IMR-90 (cell line): Measurements from ENCODE around the gene CDKN2B-AS1. TPM values are rescaled to one million over a fixed set of nuclear protein-coding genes. Genes with fewer than 3 reads are reported as not detected.

ENCODE experiments used
- ATAC-seq: fragments of 200-7000 bp; cut with Tn5 transposase; 2 replicates; pipeline ENCODE4 v1.9.1; 2020; ENCODE audit warnings: low read depth, mild to moderate bottlenecking, moderate library complexity
- BruUV-seq: library from RNA; stranded (reverse); fragments of 400-500 nt; replicated peaks from 2 replicates; lab custom pipeline; 2021; lab: Mats Ljungman, UMichigan
- CTCF ChIA-PET: fragments of 300-600 bp; formaldehyde crosslinking; extraction: SDS; loops from one replicate; lab custom pipeline; 2021; ENCODE audit warnings: antibody characterized with exemption; lab: Yijun Ruan, JAX
- POLR2A ChIA-PET: fragments of 300-600 bp; sonication (Branson Sonifier 250); formaldehyde crosslinking; loops from one replicate; lab custom pipeline; 2022; ENCODE audit warnings: antibody characterized with exemption; ENCODE audit not compliant: unreplicated experiment; lab: Charles Lee
- DNase-seq: peaks from one replicate; pipeline ENCODE4 v3.0.0; 2013
- H2AFZ ChIP-seq: replicated peaks from 2 replicates; pipeline ENCODE3; 2013; ENCODE audit warnings: low read length, mild to moderate bottlenecking; ENCODE audit not compliant: poor library complexity
- H2AK5ac ChIP-seq: 2 replicates; pipeline ENCODE4 v1.6.1; 2013; ENCODE audit warnings: low read depth, low read length, inconsistent platforms
- H2AK9ac ChIP-seq: replicated peaks from 2 replicates; pipeline ENCODE3; 2013; ENCODE audit warnings: mild to moderate bottlenecking, low read depth, low read length, moderate library complexity; ENCODE audit not compliant: poor library complexity
- H2BK120ac ChIP-seq: 2 replicates; pipeline ENCODE4 v1.6.1; 2013; ENCODE audit warnings: low read depth, low read length, inconsistent platforms
- H2BK15ac ChIP-seq: 3 replicates; pipeline ENCODE4 v1.6.1; 2013; ENCODE audit warnings: low read depth, low read length, inconsistent platforms
- H2BK20ac ChIP-seq: 2 replicates; pipeline ENCODE4 v1.6.1; 2013; ENCODE audit warnings: low read depth, mild to moderate bottlenecking, inconsistent platforms, low read length, moderate library complexity
- H2BK5ac ChIP-seq: 2 replicates; pipeline ENCODE4 v1.6.1; 2013; ENCODE audit warnings: mild to moderate bottlenecking, low read depth, low read length, inconsistent platforms; ENCODE audit not compliant: poor library complexity, severe bottlenecking
- H3K14ac ChIP-seq: replicated peaks from 2 replicates; pipeline ENCODE4 v1.6.1; 2013; ENCODE audit warnings: low read depth, low read length, inconsistent platforms
- H3K18ac ChIP-seq: 2 replicates; pipeline ENCODE4 v1.6.1; 2013; ENCODE audit warnings: low read depth, low read length, control low read depth
- H3K23ac ChIP-seq: 2 replicates; pipeline ENCODE4 v1.6.1; 2013; ENCODE audit warnings: low read depth, low read length, inconsistent platforms
- H3K27ac ChIP-seq: 2 replicates; pipeline ENCODE4 v1.5.1; 2013; ENCODE audit warnings: mild to moderate bottlenecking, control low read depth, low read length; ENCODE audit not compliant: insufficient read depth
- H3K27me3 ChIP-seq: 2 replicates; pipeline ENCODE4 v1.6.1; 2013; ENCODE audit warnings: low read length; ENCODE audit not compliant: control insufficient read depth, insufficient read depth
- H3K36me3 ChIP-seq: 2 replicates; pipeline ENCODE4 v1.6.1; 2013; ENCODE audit warnings: low read length, mixed read lengths; ENCODE audit not compliant: control insufficient read depth, insufficient read depth
- H3K4ac ChIP-seq: 2 replicates; pipeline ENCODE4 v1.6.1; 2013; ENCODE audit warnings: low read depth, low read length, inconsistent platforms
- H3K4me1 ChIP-seq: 2 replicates; pipeline ENCODE4 v1.6.1; 2013; ENCODE audit warnings: low read length, mixed read lengths; ENCODE audit not compliant: control insufficient read depth, insufficient read depth
- H3K4me2 ChIP-seq: 2 replicates; pipeline ENCODE4 v1.6.1; 2013; ENCODE audit warnings: low read depth, mild to moderate bottlenecking, control low read depth, low read length, moderate library complexity
- H3K4me3 ChIP-seq: 2 replicates; pipeline ENCODE4 v1.5.1; 2013; ENCODE audit warnings: low read depth, mild to moderate bottlenecking, control low read depth, low read length, moderate library complexity; ENCODE audit not compliant: insufficient read depth
- H3K56ac ChIP-seq: 2 replicates; pipeline ENCODE4 v1.6.1; 2013; ENCODE audit warnings: low read length, inconsistent platforms; ENCODE audit not compliant: insufficient read depth; ENCODE audit errors: extremely low read depth
- H3K79me1 ChIP-seq, 2 experiments: 2 replicates each; pipeline ENCODE4 v1.6.1; 2013; ENCODE audit warnings: low read length in 2 of 2, inconsistent platforms in 1 of 2, low read depth in 1 of 2
- H3K9ac ChIP-seq: 2 replicates; pipeline ENCODE4 v1.6.1; 2013; ENCODE audit warnings: low read depth, low read length, control low read depth
- H3K9me1 ChIP-seq: 2 replicates; pipeline ENCODE4 v1.6.1; 2013; ENCODE audit warnings: low read length, inconsistent platforms; ENCODE audit not compliant: insufficient read depth
- H3K9me3 ChIP-seq: 2 replicates; pipeline ENCODE4 v1.6.1; 2013; ENCODE audit warnings: low read length; ENCODE audit not compliant: control insufficient read depth, insufficient read depth
- H4K20me1 ChIP-seq: 2 replicates; pipeline ENCODE4 v1.6.1; 2013; ENCODE audit warnings: low read length, inconsistent platforms; ENCODE audit not compliant: insufficient read depth
- H4K5ac ChIP-seq: 2 replicates; pipeline ENCODE4 v1.6.1; 2013; ENCODE audit warnings: mild to moderate bottlenecking, low read depth, low read length, control low read depth
- H4K8ac ChIP-seq, 2 experiments: 2 replicates each; pipeline ENCODE4 v1.6.1; 2013; ENCODE audit warnings: low read depth in 2 of 2, low read length in 2 of 2, control low read depth in 1 of 2, inconsistent platforms in 1 of 2
- H4K91ac ChIP-seq: 2 replicates; pipeline ENCODE4 v1.6.1; 2013; ENCODE audit warnings: low read depth, low read length, inconsistent platforms; ENCODE audit not compliant: insufficient read depth
- BHLHE40 ChIP-seq: fragments of 150-350 bp; IDR thresholded peaks from 2 replicates; pipeline ENCODE4 v1.6.1; 2016; ENCODE audit warnings: mild to moderate bottlenecking, low read depth, low read length
- CEBPB ChIP-seq: IDR thresholded peaks from 2 replicates; pipeline ENCODE4 v1.6.1; 2012; ENCODE audit warnings: low read depth, low read length, improper control_type of control experiment
- FOS ChIP-seq: fragments of 150-350 bp; IDR thresholded peaks from 2 replicates; pipeline ENCODE4 v1.6.1; 2016; ENCODE audit warnings: low read depth, low read length
- MAZ ChIP-seq: IDR thresholded peaks from 2 replicates; pipeline ENCODE4 v1.6.1; 2012; ENCODE audit warnings: low read depth, mild to moderate bottlenecking, low read length, improper control_type of control experiment, moderate library complexity, borderline replicate concordance
- MXI1 ChIP-seq: IDR thresholded peaks from 2 replicates; pipeline ENCODE4 v1.6.1; 2012; ENCODE audit warnings: low read depth, mild to moderate bottlenecking, low read length, moderate library complexity, borderline replicate concordance
- NFE2L2 ChIP-seq: fragments of 150-350 bp; IDR thresholded peaks from 2 replicates; pipeline ENCODE4 v1.6.1; 2016; ENCODE audit warnings: low read depth, mild to moderate bottlenecking, low read length
- POLR2A ChIP-seq: IDR thresholded peaks from 2 replicates; pipeline ENCODE4 v1.6.1; 2012; ENCODE audit warnings: mild to moderate bottlenecking, low read depth, low read length
- RAD21 ChIP-seq: IDR thresholded peaks from 2 replicates; pipeline ENCODE4 v1.6.1; 2012; ENCODE audit warnings: low read length, improper control_type of control experiment
- RCOR1 ChIP-seq: IDR thresholded peaks from 2 replicates; pipeline ENCODE4 v1.6.1; 2012; ENCODE audit warnings: mild to moderate bottlenecking, low read length, improper control_type of control experiment; ENCODE audit not compliant: insufficient replicate concordance
- RFX5 ChIP-seq: IDR thresholded peaks from 2 replicates; pipeline ENCODE4 v1.8.0; 2012; ENCODE audit warnings: low read depth, mild to moderate bottlenecking, low read length, moderate library complexity
- SMC3 ChIP-seq: fragments of 150-350 bp; IDR thresholded peaks from 2 replicates; pipeline ENCODE4 v1.6.1; 2016; ENCODE audit warnings: low read depth, mild to moderate bottlenecking, antibody characterized with exemption, low read length, moderate library complexity
- WGBS, 2 experiments: methylation state at CpG; one replicate each; pipeline versions ENCODE4 v1.1.5 to v1.1.7; 2013; ENCODE audit warnings: missing lambda C conversion rate in 2 of 2; ENCODE audit not compliant: insufficient read length in 1 of 2; ENCODE audit errors: extremely low coverage in 2 of 2; 5-methylcytosine and 5-hydroxymethylcytosine counted together
- dilution Hi-C: fragments of 300-500 bp; cut with HindIII; formaldehyde crosslinking; loops from one replicate; pipeline ENCODE4 v1.14.3; 2018; ENCODE audit warnings: low sequenced_read_pairs; ENCODE audit not compliant: unreplicated experiment
- in situ Hi-C: fragments of 300-500 bp; cut with MboI; formaldehyde crosslinking; loops from 3 replicates; pipeline ENCODE4 v1.14.3; 2019; ENCODE audit warnings: low sequenced_read_pairs, inconsistent platforms, mixed read lengths
- intact Hi-C: fragments of 100-400 bp; cut with micrococcal nuclease; formaldehyde crosslinking; loops from 2 replicates; pipeline ENCODE4 v1.10.0; 2022
- polyA plus RNA-seq, 3 experiments: library from polyadenylated mRNA; depleted of rRNA; stranded (reverse); fragments of >200 nt; gene quantifications; 2 replicates each; pipeline ENCODE4 v1.2.3, GENCODE V29; 2012; ENCODE audit warnings: low replicate concordance in 1 of 3
- total RNA-seq: library from RNA; depleted of rRNA; stranded (reverse); fragments of >200 nt; gene quantifications from 2 replicates; pipeline ENCODE4 v1.2.3, GENCODE V29; 2012
- TF ChIP-seq, protein P1 (sequence below): conservative IDR thresholded peaks from 2 replicates; pipeline ENCODE4 v1.5.1; 2012; ENCODE audit warnings: mild to moderate bottlenecking, low read depth, low read length, improper control_type of control experiment

CDKN2B-AS1 gene
- total and polyA plus RNA-seq, 2 of the 4 experiments (the other 2 are of a cell fraction): 1.0 to 1.1 TPM

DNA sequence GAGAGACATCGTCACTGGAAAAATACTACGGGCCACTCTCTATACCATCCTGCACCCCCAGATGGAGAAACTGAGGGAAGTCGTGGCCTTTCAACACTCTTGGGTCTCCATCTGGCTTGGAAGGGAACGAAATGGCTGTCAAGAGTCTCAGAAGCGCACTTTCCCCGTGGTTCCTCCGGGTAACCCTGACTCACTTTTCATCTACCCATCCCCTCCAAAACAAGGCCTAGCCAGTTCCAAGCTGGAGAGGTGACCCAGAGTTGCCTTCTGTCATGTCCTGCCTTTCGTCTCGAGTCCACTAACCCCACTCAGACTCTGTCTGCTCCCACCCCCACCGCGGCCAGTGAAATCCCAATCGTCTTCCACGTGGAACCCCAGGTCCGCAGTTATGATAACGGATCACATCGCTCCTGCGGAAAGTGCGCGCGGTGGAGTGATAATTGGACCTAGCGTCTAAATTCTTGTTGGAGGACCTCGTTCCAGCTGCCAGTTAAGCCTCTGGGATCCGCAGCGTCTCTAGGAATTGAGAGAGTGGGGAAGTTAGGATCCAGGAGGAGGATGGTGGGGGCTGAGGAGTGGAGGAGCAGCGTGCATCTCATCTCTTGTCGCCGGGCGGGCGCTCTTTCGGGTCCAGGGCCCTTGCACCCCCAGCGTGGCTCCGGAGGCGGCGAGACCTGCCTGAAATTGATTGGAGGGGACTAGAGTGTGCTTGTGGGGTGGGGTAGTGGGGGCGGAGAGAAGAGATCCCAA, 5.0 kb upstream of the CDKN2B-AS1 start:
- CTCF ChIA-PET: interaction anchor here (0.5 kb wide), 1 partner anchor 1555 kb away, joined by 3 read pairs; no protein-coding TSS in a partner anchor
- Histone ChIP-seq H4K20me1 (no peaks in the 10 kb centered on the region), H2BK120ac (peak overlapping the region; percentile 46; the same call in 1 of the 2 replicates), H3K4me1 (peaks cover 8% of the 10 kb centered on the region), H3K4me2 (peak overlapping the region; percentile 92), H3K4ac (peak overlapping the region; percentile 25; the same call in 1 of the 2 replicates), H3K23ac (peak overlapping the region; percentile 78), H4K5ac (peak overlapping the region; percentile 85), H3K9ac (no peak overlapping the region), H3K18ac (no peak overlapping the region; the same call in 1 of the 2 replicates), H3K27ac (no peak overlapping the region), H4K91ac (no peak overlapping the region), H3K36me3 (no peaks in the 10 kb centered on the region; the same call in 1 of the 2 replicates), H4K8ac (peak overlapping the region; percentile 66 to 73; a peak in 2 of 4 replicates), H3K9me3 (peaks cover 4% of the 10 kb centered on the region; the same call in 1 of the 2 replicates), H2BK20ac (peak overlapping the region; percentile 20; the same call in 1 of the 2 replicates), H2AK5ac (no peak overlapping the region), H3K27me3 (no peaks in the 10 kb centered on the region), H2BK15ac (no peak overlapping the region), H3K9me1 (no peaks in the 10 kb centered on the region), H3K14ac (0 out of 2 replicates have a peak overlapping the region, but pooled peaks have one; percentile 62), H3K56ac (no peak overlapping the region), H2AFZ (peak overlapping the region; percentile 80), H2AK9ac (peak overlapping the region; percentile 50), H3K79me1 (peaks cover 11 to 22% of the 10 kb centered on the region in 2 experiments), H2BK5ac (no peak overlapping the region), H3K4me3 (no peak overlapping the region)
- 53% methylated on average over 19 of the region's 35 CpGs; no CpG with 5 or more reads in 1 of the 2 experiments for WGBS, 2 experiments
- intact Hi-C loops: loop anchor here (10.0 kb wide), 1 partner anchor 435 kb away; no protein-coding TSS in a partner anchor
- dilution Hi-C loops: no loop called here
- POLR2A ChIA-PET: no interaction called here
- in situ Hi-C loops: loop anchor here (10.0 to 25.0 kb wide), 2 partner anchors 245 to 402 kb away; no protein-coding TSS in a partner anchor
- TF ChIP-seq FOS: no peak
- TF ChIP-seq CEBPB: no peak
- no peak for TF ChIP-seq SMC3
- TF ChIP-seq BHLHE40: no peak
- no peak for TF ChIP-seq MXI1
- no peak for TF ChIP-seq NFE2L2
- no peak for TF ChIP-seq RCOR1
- TF ChIP-seq, protein P1, sequence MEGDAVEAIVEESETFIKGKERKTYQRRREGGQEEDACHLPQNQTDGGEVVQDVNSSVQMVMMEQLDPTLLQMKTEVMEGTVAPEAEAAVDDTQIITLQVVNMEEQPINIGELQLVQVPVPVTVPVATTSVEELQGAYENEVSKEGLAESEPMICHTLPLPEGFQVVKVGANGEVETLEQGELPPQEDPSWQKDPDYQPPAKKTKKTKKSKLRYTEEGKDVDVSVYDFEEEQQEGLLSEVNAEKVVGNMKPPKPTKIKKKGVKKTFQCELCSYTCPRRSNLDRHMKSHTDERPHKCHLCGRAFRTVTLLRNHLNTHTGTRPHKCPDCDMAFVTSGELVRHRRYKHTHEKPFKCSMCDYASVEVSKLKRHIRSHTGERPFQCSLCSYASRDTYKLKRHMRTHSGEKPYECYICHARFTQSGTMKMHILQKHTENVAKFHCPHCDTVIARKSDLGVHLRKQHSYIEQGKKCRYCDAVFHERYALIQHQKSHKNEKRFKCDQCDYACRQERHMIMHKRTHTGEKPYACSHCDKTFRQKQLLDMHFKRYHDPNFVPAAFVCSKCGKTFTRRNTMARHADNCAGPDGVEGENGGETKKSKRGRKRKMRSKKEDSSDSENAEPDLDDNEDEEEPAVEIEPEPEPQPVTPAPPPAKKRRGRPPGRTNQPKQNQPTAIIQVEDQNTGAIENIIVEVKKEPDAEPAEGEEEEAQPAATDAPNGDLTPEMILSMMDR: no peak
- TF ChIP-seq RFX5: no peak
- TF ChIP-seq POLR2A: no peak
- TF ChIP-seq MAZ: no peak
- no peak for TF ChIP-seq RAD21
- no peak for ATAC-seq
- DNase-seq: no peak
- no TSS peak for BruUV-seq
